ENCODE measurements around the gene MSI2.

Gene MSI2

DNA sequence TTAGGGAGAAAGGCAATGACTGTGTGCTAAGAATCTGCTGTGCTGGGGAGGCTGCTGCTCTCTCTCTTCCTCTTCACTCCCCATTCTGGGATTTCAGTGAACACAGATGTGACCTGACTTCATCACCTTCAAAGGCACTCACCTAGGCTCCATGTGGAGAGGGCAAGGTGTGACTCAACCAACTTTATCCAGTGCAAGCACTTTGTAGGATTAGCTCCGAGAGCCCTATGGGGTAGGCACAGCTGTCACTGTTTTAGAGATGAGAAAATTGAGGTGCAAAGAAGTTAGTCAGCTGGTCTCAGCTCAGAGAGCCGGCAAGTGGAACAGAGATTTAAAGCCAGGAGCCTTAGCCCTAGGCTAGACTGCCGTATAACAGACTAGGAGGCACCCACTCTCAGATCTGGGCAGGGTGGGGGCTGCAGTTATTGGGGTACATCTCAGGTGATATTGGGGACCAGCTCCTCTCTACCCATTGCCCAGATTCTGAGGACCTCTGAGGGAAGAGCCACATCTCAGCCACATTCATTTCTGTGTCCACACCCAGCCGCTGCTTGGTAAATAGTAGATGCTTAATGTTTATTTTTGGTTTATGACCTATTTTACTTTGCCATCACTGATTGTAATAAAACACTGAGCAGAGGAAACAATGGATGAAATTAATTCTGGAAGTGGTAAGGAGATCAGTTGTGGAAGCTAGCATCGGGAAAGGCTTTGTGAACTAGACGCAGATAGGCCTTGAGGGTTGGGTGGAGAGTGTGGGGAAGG is 350.0 kb downstream of the MSI2 start:
- no peak overlapping the region for H3K9ac ChIP-seq (ENCODE audit: low read depth, low read length)
- no peaks in the 10 kb centered on the region for H3K9me3 ChIP-seq (replicated peaks; ENCODE audit: low read length)
- no peaks in the 10 kb centered on the region for H3K27me3 ChIP-seq (ENCODE audit: control insufficient read depth, insufficient read depth, low read length)
- peaks cover 19% of the 10 kb centered on the region for H3K4me1 ChIP-seq (ENCODE audit: control insufficient read depth, insufficient read depth, low read length)
- no peak overlapping the region for H3K4me3 ChIP-seq (ENCODE audit: low read length)
- peaks cover 4% of the 10 kb centered on the region for H3K36me3 ChIP-seq (ENCODE audit: insufficient read depth, low read length)
- H3K4me2 ChIP-seq (ENCODE audit: low read length), result no peak overlapping the region

- no peaks in the 10 kb centered on the region for H3K27me3 ChIP-seq (ENCODE audit: control insufficient read depth, insufficient read depth, low read length)
- peaks cover 4% of the 10 kb centered on the region for H3K36me3 ChIP-seq (ENCODE audit: insufficient read depth, low read length)
- no peak overlapping the region for H3K9ac ChIP-seq (ENCODE audit: low read depth, low read length)
- H3K9me3 ChIP-seq (replicated peaks; ENCODE audit: low read length), result no peaks in the 10 kb centered on the region
- no peak overlapping the region for H3K4me3 ChIP-seq (ENCODE audit: low read length)
- H3K4me2 ChIP-seq (ENCODE audit: low read length), result no peak overlapping the region
- peaks cover 19% of the 10 kb centered on the region for H3K4me1 ChIP-seq (ENCODE audit: control insufficient read depth, insufficient read depth, low read length)
Measured at GRCh38 chr17:57607553-57608120, 351.3 kb downstream of the MSI2 start.

- Histone ChIP-seq H3K36me3 (ENCODE audit: insufficient read depth, low read length) (peaks cover 4% of the 10 kb centered on the region), H3K9ac (ENCODE audit: low read depth, low read length) (no peak overlapping the region), H3K4me3 (ENCODE audit: low read length) (no peak overlapping the region), H3K27me3 (ENCODE audit: control insufficient read depth, insufficient read depth, low read length) (no peaks in the 10 kb centered on the region), H3K9me3 (replicated peaks; ENCODE audit: low read length) (no peaks in the 10 kb centered on the region), H3K4me2 (ENCODE audit: low read length) (no peak overlapping the region), H3K4me1 (ENCODE audit: control insufficient read depth, insufficient read depth, low read length) (peaks cover 19% of the 10 kb centered on the region)
Measured at GRCh38 chr17:57608369-57609124, 352.2 kb downstream of the MSI2 start.

DNA sequence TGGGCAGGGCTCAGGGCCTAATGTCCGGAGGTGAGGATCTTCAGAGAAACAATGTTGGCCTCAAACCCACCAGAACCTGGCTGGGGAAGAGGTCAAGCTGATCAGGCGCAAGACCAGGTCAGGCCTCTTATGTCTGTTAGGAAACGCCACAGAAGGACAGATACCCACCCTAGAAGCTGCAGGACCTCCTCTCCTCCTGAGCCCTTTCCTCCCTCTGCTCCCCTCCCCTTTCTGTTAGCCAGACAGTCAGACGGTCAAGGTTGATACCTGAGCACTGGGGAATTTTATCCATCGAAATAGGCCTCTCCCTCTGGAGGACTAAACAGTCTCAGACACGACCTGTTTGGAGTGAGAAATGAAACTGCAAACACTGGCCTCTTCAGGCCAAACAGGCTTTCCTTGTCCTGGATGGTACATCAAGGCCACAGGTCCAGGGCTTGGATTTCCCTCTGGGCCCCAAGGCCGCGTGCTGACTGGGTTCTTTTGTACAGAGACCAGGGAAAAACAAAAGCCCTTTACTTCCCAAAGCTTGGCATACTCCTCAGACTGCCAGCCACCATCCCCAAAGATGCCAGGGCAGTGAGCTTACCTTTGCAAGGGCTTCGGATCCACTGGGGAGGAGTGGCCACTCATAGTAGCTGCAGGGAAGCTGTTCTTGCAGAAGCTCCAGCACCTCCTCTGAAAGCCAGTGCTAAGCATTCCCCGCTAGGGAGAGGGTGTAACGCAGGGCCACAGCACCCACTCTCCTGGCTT is 353.0 kb downstream of the MSI2 start:
- no peaks in the 10 kb centered on the region for H3K9me3 ChIP-seq (replicated peaks; ENCODE audit: low read length)
- H3K4me1 ChIP-seq (ENCODE audit: control insufficient read depth, insufficient read depth, low read length), result peaks cover 17% of the 10 kb centered on the region
- no peak overlapping the region for H3K4me3 ChIP-seq (ENCODE audit: low read length)
- no peak overlapping the region for H3K4me2 ChIP-seq (ENCODE audit: low read length)
- no peaks in the 10 kb centered on the region for H3K27me3 ChIP-seq (ENCODE audit: control insufficient read depth, insufficient read depth, low read length)
- no peak overlapping the region for H3K9ac ChIP-seq (ENCODE audit: low read depth, low read length)
- peaks cover 4% of the 10 kb centered on the region for H3K36me3 ChIP-seq (ENCODE audit: insufficient read depth, low read length)

DNA sequence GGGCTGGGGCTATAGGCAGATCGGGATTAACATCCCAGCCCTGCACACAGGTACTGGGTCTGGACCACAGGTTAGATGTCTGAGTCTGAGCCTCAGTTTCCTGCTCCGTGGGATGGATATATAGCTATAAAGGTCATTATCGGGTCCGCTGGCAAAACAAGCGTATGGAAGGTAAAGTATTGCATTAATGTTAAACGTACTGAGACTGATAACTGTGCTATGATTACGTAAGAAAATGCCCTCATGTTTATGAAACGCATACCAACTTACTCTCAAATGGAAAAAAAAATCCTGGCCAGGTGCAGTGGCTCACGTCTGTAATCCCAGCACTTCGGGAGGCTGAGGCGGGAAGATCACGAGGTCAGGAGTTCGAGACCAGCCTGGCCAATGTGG is 353.6 kb downstream of the MSI2 start:
- Histone ChIP-seq H3K4me1 (ENCODE audit: control insufficient read depth, insufficient read depth, low read length) (peaks cover 12% of the 10 kb centered on the region), H3K9me3 (replicated peaks; ENCODE audit: low read length) (no peaks in the 10 kb centered on the region), H3K4me2 (ENCODE audit: low read length) (no peak overlapping the region), H3K36me3 (ENCODE audit: insufficient read depth, low read length) (peaks cover 4% of the 10 kb centered on the region), H3K27me3 (ENCODE audit: control insufficient read depth, insufficient read depth, low read length) (no peaks in the 10 kb centered on the region), H3K4me3 (ENCODE audit: low read length) (no peak overlapping the region), H3K9ac (ENCODE audit: low read depth, low read length) (no peak overlapping the region)

- Histone ChIP-seq H3K27me3 (ENCODE audit: control insufficient read depth, insufficient read depth, low read length) (no peaks in the 10 kb centered on the region), H3K4me3 (ENCODE audit: low read length) (no peak overlapping the region), H3K9me3 (replicated peaks; ENCODE audit: low read length) (no peaks in the 10 kb centered on the region), H3K4me1 (ENCODE audit: control insufficient read depth, insufficient read depth, low read length) (no peaks in the 10 kb centered on the region), H3K4me2 (ENCODE audit: low read length) (no peak overlapping the region), H3K36me3 (ENCODE audit: insufficient read depth, low read length) (peaks cover 8% of the 10 kb centered on the region), H3K9ac (ENCODE audit: low read depth, low read length) (no peak overlapping the region)
Measured at GRCh38 chr17:57612202-57613071, 356.1 kb downstream of the MSI2 start.

DNA sequence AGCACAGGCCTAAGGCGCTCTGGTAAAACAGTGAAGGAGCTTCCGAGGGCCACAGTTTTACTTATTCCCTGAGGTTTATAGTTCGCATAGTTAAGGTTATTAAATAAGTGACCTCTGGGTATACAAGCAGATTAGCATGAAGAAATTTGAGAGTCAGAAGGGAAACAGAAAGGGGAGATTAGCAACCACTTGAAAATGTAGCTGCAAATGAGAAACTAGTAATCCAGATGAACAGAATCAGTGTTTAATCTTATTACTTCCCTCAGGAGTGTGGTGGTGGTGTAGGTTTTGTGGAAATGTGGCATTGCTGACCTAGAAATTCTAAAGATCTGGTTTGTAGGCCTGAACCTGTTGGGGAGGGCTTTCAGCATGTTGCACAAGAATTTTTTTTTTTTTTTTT is 358.4 kb downstream of the MSI2 start:
- no peak overlapping the region for H3K4me2 ChIP-seq (ENCODE audit: low read length)
- H3K9ac ChIP-seq (ENCODE audit: low read depth, low read length), result no peak overlapping the region
- H3K27me3 ChIP-seq (ENCODE audit: control insufficient read depth, insufficient read depth, low read length), result no peaks in the 10 kb centered on the region
- H3K4me1 ChIP-seq (ENCODE audit: control insufficient read depth, insufficient read depth, low read length), result peaks cover 5% of the 10 kb centered on the region
- no peaks in the 10 kb centered on the region for H3K9me3 ChIP-seq (replicated peaks; ENCODE audit: low read length)
- peaks cover 10% of the 10 kb centered on the region for H3K36me3 ChIP-seq (ENCODE audit: insufficient read depth, low read length)
- no peak overlapping the region for H3K4me3 ChIP-seq (ENCODE audit: low read length)

- Histone ChIP-seq H3K4me1 (ENCODE audit: control insufficient read depth, insufficient read depth, low read length) (peaks cover 7% of the 10 kb centered on the region), H3K27me3 (ENCODE audit: control insufficient read depth, insufficient read depth, low read length) (no peaks in the 10 kb centered on the region), H3K4me2 (ENCODE audit: low read length) (no peak overlapping the region), H3K9me3 (replicated peaks; ENCODE audit: low read length) (no peaks in the 10 kb centered on the region), H3K9ac (ENCODE audit: low read depth, low read length) (no peak overlapping the region), H3K36me3 (ENCODE audit: insufficient read depth, low read length) (peaks cover 14% of the 10 kb centered on the region), H3K4me3 (ENCODE audit: low read length) (no peak overlapping the region)
Measured at GRCh38 chr17:57615836-57616757, 359.8 kb downstream of the MSI2 start.

GRCh38 chr17:57617218-57617617 is 360.9 kb downstream of the MSI2 start:
- Histone ChIP-seq H3K9me3 (replicated peaks; ENCODE audit: low read length) (no peaks in the 10 kb centered on the region), H3K4me2 (ENCODE audit: low read length) (no peak overlapping the region), H3K9ac (ENCODE audit: low read depth, low read length) (no peak overlapping the region), H3K36me3 (ENCODE audit: insufficient read depth, low read length) (peaks cover 14% of the 10 kb centered on the region), H3K27me3 (ENCODE audit: control insufficient read depth, insufficient read depth, low read length) (no peaks in the 10 kb centered on the region), H3K4me1 (ENCODE audit: control insufficient read depth, insufficient read depth, low read length) (peaks cover 7% of the 10 kb centered on the region), H3K4me3 (ENCODE audit: low read length) (no peak overlapping the region)

All from skeletal muscle satellite cell (primary cell).